HepG2 (cell line): ENCODE measurements around the gene ZNF771. TPM values are rescaled to one million over a fixed set of nuclear protein-coding genes. Genes with fewer than 3 reads are reported as not detected.

ENCODE experiments used
- ATAC-seq: fragments of 200-7000 bp; cut with Tn5 transposase; 3 replicates; pipeline ENCODE4 v1.9.1; 2020; ENCODE audit warnings: mild to moderate bottlenecking, moderate library complexity
- BruUV-seq: library from RNA; stranded (reverse); fragments of 400-500 nt; replicated peaks from 2 replicates; lab custom pipeline; 2021; lab: Mats Ljungman, UMichigan
- CTCF ChIA-PET: fragments of 300-600 bp; formaldehyde crosslinking; extraction: SDS; loops from one replicate; lab custom pipeline; 2021; ENCODE audit warnings: low total read pairs, inconsistent platforms, low intra/inter-chr PET ratio; lab: Yijun Ruan, JAX
- POLR2A ChIA-PET: fragments of 350-600 bp; sonication (Branson Sonifier 250); formaldehyde crosslinking; loops from one replicate; lab custom pipeline; 2020; ENCODE audit warnings: antibody characterized with exemption, inconsistent platforms; lab: Yijun Ruan, JAX
- DNase-seq: peaks from one replicate; pipeline ENCODE4 v3.0.0-alpha.2; 2015; ENCODE audit warnings: low spot score
- FAIRE-seq: peaks from 3 replicates; lab custom pipeline; 2011; peaks lifted over from hg19 to GRCh38; lab: Jason Lieb, UNC
- H2AFZ ChIP-seq: one replicate; pipeline ENCODE4 v1.6.1; 2011; ENCODE audit warnings: low read length, inconsistent platforms
- H3K27ac ChIP-seq: fragments of 300-600 bp; 3 replicates; pipeline ENCODE4 v1.8.0; 2011; ENCODE audit warnings: mixed run types, mild to moderate bottlenecking, mixed read lengths, low read length, inconsistent platforms; ENCODE audit not compliant: insufficient read depth; ENCODE audit errors: extremely low read length
- H3K27me3 ChIP-seq, 2 experiments: fragments of 200-600 bp in 1 of 2; 2 replicates in 1 of 2; 3 replicates in 1 of 2; pipeline versions ENCODE4 v1.6.0 to v1.8.0; 2011; ENCODE audit warnings: low read length in 2 of 2, mild to moderate bottlenecking in 2 of 2, moderate library complexity in 2 of 2, inconsistent platforms in 1 of 2; ENCODE audit not compliant: insufficient read depth in 2 of 2, control insufficient read depth in 1 of 2
- H3K36me3 ChIP-seq, 2 experiments: fragments of 200-600 bp in 1 of 2; replicated peaks in 1 of 2; 2 replicates in 1 of 2; 3 replicates in 1 of 2; pipeline versions ENCODE4 v1.5.1 to v1.8.0; 2011; ENCODE audit warnings: low read length in 2 of 2, inconsistent platforms in 1 of 2; ENCODE audit not compliant: insufficient read depth in 2 of 2, control insufficient read depth in 1 of 2
- H3K4me1 ChIP-seq: 2 replicates; pipeline ENCODE4 v1.5.1; 2012; ENCODE audit warnings: low read length, inconsistent platforms; ENCODE audit not compliant: insufficient read depth
- H3K4me2 ChIP-seq: 2 replicates; pipeline ENCODE4 v1.6.0; 2011; ENCODE audit warnings: low read depth, low read length, inconsistent platforms
- H3K4me3 ChIP-seq, 3 experiments: fragments of 200-600 bp in 1 of 3; sonication (generic), shearing (Covaris generic) in 1 of 3; replicated peaks in 1 of 3; 2 replicates each; pipeline ENCODE4 v1.5.1; 2011 to 2016; ENCODE audit warnings: low read length in 3 of 3, inconsistent platforms in 2 of 3, low read depth in 2 of 3, mild to moderate bottlenecking in 2 of 3, control low read depth in 1 of 3, mixed read lengths in 1 of 3; ENCODE audit not compliant: insufficient read depth in 1 of 3
- H3K79me2 ChIP-seq: one replicate; pipeline ENCODE4 v1.6.1; 2011; ENCODE audit warnings: low read length, inconsistent platforms; ENCODE audit not compliant: insufficient read depth
- H3K9ac ChIP-seq: 2 replicates; pipeline ENCODE4 v1.6.0; 2011; ENCODE audit warnings: mild to moderate bottlenecking, low read depth, low read length, inconsistent platforms; ENCODE audit not compliant: insufficient read depth
- H3K9me3 ChIP-seq: 2 replicates; pipeline ENCODE4 v1.5.1; 2012; ENCODE audit warnings: mild to moderate bottlenecking, low read length
- H4K20me1 ChIP-seq: 2 replicates; pipeline ENCODE4 v1.6.0; 2011; ENCODE audit warnings: inconsistent platforms, mild to moderate bottlenecking, low read length, moderate library complexity; ENCODE audit not compliant: insufficient read depth
- BRD4 ChIP-seq: sonication (generic); formaldehyde crosslinking; IDR thresholded peaks from 2 replicates; pipeline ENCODE4 v1.4.0; 2020; ENCODE audit warnings: missing genetic modification reagents
- CHCHD3 ChIP-seq: sonication (generic); formaldehyde crosslinking; IDR thresholded peaks from 2 replicates; pipeline ENCODE4 v1.8.0; 2022; ENCODE audit warnings: mild to moderate bottlenecking, missing genetic modification reagents, moderate library complexity
- GZF1 ChIP-seq: sonication (generic); formaldehyde crosslinking; IDR thresholded peaks from 2 replicates; pipeline ENCODE4 v1.5.1; 2020; ENCODE audit warnings: mild to moderate bottlenecking, missing genetic modification reagents
- RCOR2 ChIP-seq: IDR thresholded peaks from 2 replicates; pipeline ENCODE4 v1.6.1; 2016; ENCODE audit warnings: missing biosample characterization, missing genetic modification reagents
- WGBS: methylation state at CpG from one replicate; pipeline ENCODE4 v1.1.6; 2017; ENCODE audit warnings: low lambda C conversion rate; 5-methylcytosine and 5-hydroxymethylcytosine counted together
- in situ Hi-C: cut with HindIII; loops from 2 replicates; pipeline ENCODE4 v1.10.0; 2017; ENCODE audit warnings: low pct_unique_long_range_greater_than_20kb; ENCODE audit not compliant: extremely low pct_ligation_motif_present
- intact Hi-C: fragments of 100-400 bp; cut with micrococcal nuclease; formaldehyde crosslinking; loops from one replicate; pipeline ENCODE4 v1.10.0; 2022; ENCODE audit not compliant: unreplicated experiment
- polyA plus RNA-seq, 8 experiments: library from polyadenylated mRNA; depleted of rRNA in 3 of 8; stranded (reverse) in 7 of 8; unstranded in 1 of 8; fragments of >200 nt; fragmentation: Illumina TruSeq in 4 of 8; extraction: Trizol in 4 of 8; gene quantifications; 2 replicates each; pipeline versions ENCODE4 v1.2.1 to v1.2.3, GENCODE V29; 2011 to 2016; ENCODE audit warnings: low read depth in 4 of 8, missing spikeins in 1 of 8, mixed read lengths in 1 of 8; ENCODE audit not compliant: insufficient read depth in 1 of 8
- total RNA-seq, 5 experiments: library from RNA; depleted of rRNA; stranded (reverse); fragments of >200 nt; fragmentation: Illumina TruSeq; extraction: Trizol; gene quantifications; 2 replicates each; pipeline ENCODE4 v1.2.3, GENCODE V29; 2016; ENCODE audit warnings: low read depth in 1 of 5
- TF ChIP-seq, protein P1 (sequence below): sonication (generic); formaldehyde crosslinking; conservative IDR thresholded peaks from 2 replicates; pipeline ENCODE4 v1.4.0; 2020; ENCODE audit warnings: missing genetic modification reagents
- TF ChIP-seq, protein P2 (sequence below), 2 experiments: sonication (generic) in 1 of 2; formaldehyde crosslinking in 1 of 2; IDR thresholded peaks; 2 replicates each; pipeline versions ENCODE4 v1.4.0 to v1.6.1; 2016 to 2020; ENCODE audit warnings: borderline replicate concordance in 1 of 2, low read depth in 1 of 2, mild to moderate bottlenecking in 1 of 2, missing genetic modification reagents in 1 of 2

The ZNF771 gene
- total and polyA plus RNA-seq, 2 of the 13 experiments (the other 11 are each of a cell fraction or from before 2014, with no cell fraction given), result 5.0 to 11.8 TPM

DNA sequence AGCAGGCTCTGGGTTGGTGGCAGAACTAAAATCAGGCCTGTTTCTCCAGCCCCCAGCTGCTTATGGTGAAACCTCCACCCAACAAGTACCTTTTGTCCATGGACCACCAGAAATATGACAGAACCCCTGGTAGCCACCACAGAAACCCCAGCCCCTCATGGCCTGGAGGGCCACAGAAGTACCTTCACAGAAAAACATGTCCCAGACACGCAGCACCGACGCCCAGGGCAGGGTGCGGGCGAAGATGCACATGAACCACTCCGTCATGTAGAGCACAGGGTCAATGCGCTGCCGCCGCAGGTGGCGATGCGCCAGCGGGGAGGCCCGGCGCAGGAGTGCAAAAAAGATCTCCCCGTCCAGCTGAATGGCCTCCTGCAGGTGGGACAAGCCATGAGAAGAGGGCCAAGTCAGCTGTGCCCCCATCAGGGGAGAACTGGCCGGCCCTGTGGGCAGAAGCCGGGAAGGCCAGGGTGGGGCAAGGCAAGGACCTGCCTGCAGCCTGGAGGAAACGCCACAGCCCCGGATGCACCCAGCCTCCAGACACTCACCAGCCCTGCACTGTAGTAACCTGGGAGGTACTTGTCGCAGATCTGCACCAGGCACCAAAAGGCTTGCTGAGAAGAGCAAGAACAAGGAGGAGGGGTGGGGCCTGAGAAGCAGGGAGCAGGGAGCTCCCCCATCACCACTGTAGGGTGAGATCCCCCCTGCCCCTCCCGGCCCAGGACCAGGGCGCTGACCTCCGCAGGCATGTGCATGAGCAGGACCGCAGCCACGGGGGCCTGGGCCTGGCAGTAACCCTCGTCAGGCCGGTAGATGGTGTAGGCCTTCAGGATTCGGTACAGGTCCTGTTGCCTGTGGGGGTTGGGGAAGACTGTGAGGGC lies 48.2 kb upstream of the ZNF771 start (continued):
- no peak for TF ChIP-seq RCOR2
- TF ChIP-seq, protein P1, sequence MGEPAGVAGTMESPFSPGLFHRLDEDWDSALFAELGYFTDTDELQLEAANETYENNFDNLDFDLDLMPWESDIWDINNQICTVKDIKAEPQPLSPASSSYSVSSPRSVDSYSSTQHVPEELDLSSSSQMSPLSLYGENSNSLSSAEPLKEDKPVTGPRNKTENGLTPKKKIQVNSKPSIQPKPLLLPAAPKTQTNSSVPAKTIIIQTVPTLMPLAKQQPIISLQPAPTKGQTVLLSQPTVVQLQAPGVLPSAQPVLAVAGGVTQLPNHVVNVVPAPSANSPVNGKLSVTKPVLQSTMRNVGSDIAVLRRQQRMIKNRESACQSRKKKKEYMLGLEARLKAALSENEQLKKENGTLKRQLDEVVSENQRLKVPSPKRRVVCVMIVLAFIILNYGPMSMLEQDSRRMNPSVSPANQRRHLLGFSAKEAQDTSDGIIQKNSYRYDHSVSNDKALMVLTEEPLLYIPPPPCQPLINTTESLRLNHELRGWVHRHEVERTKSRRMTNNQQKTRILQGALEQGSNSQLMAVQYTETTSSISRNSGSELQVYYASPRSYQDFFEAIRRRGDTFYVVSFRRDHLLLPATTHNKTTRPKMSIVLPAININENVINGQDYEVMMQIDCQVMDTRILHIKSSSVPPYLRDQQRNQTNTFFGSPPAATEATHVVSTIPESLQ, result no peak
- TF ChIP-seq, protein P2, sequence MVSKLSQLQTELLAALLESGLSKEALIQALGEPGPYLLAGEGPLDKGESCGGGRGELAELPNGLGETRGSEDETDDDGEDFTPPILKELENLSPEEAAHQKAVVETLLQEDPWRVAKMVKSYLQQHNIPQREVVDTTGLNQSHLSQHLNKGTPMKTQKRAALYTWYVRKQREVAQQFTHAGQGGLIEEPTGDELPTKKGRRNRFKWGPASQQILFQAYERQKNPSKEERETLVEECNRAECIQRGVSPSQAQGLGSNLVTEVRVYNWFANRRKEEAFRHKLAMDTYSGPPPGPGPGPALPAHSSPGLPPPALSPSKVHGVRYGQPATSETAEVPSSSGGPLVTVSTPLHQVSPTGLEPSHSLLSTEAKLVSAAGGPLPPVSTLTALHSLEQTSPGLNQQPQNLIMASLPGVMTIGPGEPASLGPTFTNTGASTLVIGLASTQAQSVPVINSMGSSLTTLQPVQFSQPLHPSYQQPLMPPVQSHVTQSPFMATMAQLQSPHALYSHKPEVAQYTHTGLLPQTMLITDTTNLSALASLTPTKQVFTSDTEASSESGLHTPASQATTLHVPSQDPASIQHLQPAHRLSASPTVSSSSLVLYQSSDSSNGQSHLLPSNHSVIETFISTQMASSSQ (IDR thresholded peaks at IDR 0.05; ENCODE audit: low read depth), result no peak
- TF ChIP-seq, protein P2 (CRISPR knock-in tag; IDR thresholded peaks at IDR 0.05; ENCODE audit: borderline replicate concordance), result no peak

DNA sequence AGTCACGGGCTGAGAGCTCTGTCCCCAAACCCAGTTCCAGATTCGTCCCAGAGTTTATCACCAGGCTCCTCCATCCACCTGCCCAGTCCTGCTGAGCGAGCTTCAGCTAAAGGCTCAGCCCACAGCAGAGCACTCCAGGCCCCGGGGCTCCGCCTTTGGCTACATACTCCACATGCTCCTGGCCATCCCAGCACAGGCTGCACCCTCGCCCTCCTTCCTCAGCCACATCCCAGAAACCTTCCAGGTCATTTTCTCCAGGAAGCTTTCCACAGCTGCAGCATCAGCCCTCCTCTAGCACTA lies 47.6 kb upstream of the ZNF771 start:
- POLR2A ChIA-PET, result interaction anchor here (6.7 kb wide), 1 partner anchor 10 kb away, joined by 94 read pairs; the partner anchor contains the start of gene TBC1D10B
- BruUV-seq, result no TSS peak

More for the DNA sequence above, 47.6 kb upstream of the ZNF771 start:
- H3K27ac ChIP-seq, result no peak overlapping the region
- no peaks in the 10 kb centered on the region for H4K20me1 ChIP-seq
- H3K79me2 ChIP-seq, result peaks cover 18% of the 10 kb centered on the region
- no peaks in the 10 kb centered on the region for H3K9me3 ChIP-seq
- H3K4me1 ChIP-seq, result peaks cover 29% of the 10 kb centered on the region
- H3K27me3 ChIP-seq, result no peaks in the 10 kb centered on the region
- intact Hi-C loops (no loop called here), in situ Hi-C loops (loop anchor here (10.0 kb wide), 1 partner anchor 255 kb away; the partner anchor contains the start of gene ZNF689)
- ATAC-seq, result no peak
- TF ChIP-seq BRD4 (CRISPR knock-in tag) (no peak), GZF1 (no peak), CHCHD3 (CRISPR knock-in tag) (0 out of 2 replicates have a peak, but pooled peaks have one; percentile 51)
- FAIRE-seq, result no peak
- peaks cover 16 to 49% of the 10 kb centered on the region in 2 experiments; a peak in 4 of 5 replicates for H3K36me3 ChIP-seq
- H3K9ac ChIP-seq, result no peak overlapping the region
- no peak for DNase-seq
- H2AFZ ChIP-seq, result no peak overlapping the region
- 96% methylated on average over 5 of the region's 6 CpGs for WGBS
- no peak overlapping the region for H3K4me2 ChIP-seq
- no peak overlapping the region for H3K4me3 ChIP-seq
- CTCF ChIA-PET, result no interaction called here
